ENCODE measurements around the gene RALGPS1. TPM values are rescaled to one million over a fixed set of nuclear protein-coding genes. Genes with fewer than 3 reads are reported as not detected.

RALGPS1 gene
- total RNA-seq, 1 experiment from 2014 or later, result 28.5 TPM

DNA sequence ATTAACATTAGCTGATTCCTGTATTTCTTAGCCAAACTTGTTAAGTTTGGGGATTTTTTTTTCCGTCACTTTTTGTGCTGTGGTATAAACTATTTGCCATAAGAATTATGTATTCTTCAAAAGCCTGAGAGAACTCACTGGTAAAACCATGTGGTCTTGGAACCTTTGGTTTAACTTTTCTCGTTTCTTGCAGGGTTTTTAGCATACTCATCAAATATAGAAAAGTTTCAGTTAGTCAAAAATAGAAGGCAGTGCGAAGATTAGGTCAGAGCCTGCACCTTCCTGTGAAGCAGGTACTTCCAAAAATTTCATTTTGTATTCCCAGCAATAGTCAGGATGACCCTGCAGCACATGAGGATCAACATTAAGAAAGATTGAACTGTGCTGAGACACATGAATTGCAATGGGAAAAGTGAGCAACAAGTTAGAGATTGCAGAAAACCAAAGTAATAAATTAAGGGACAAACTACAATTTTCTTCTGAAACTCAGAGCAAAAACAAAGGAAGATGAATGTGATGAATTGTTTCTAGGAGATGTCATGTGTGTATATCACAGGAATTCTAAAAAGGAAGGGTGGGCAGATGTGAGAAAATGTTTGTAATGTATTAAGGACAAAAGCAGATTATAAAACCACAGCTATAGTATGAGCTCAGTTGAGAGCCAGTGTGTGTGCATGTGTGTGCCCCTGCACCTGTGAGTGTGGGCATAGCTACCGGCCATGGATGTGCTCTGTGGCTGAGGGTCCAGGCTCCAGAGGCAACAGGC lies 105.6 kb downstream of the RALGPS1 start:
- no peaks in the 10 kb centered on the region for H3K27me3 Mint-ChIP-seq (ENCODE audit: low read depth)
- no peak for ATAC-seq
- ChIA-PET POLR2A (no interaction called here), CTCF (no interaction called here)
- no peaks in the 10 kb centered on the region for H3K9me3 Mint-ChIP-seq
- DNase-seq (ENCODE audit: low spot score), result no peak
- no peak for TF ChIP-seq CREB1 (CRISPR knock-in tag; IDR thresholded peaks at IDR 0.05)
- no peak for TF ChIP-seq JUN (CRISPR knock-in tag; IDR thresholded peaks at IDR 0.05)
- no peak for TF ChIP-seq ZNF121 (CRISPR knock-in tag; IDR thresholded peaks at IDR 0.05)
- TF ChIP-seq, protein P1, sequence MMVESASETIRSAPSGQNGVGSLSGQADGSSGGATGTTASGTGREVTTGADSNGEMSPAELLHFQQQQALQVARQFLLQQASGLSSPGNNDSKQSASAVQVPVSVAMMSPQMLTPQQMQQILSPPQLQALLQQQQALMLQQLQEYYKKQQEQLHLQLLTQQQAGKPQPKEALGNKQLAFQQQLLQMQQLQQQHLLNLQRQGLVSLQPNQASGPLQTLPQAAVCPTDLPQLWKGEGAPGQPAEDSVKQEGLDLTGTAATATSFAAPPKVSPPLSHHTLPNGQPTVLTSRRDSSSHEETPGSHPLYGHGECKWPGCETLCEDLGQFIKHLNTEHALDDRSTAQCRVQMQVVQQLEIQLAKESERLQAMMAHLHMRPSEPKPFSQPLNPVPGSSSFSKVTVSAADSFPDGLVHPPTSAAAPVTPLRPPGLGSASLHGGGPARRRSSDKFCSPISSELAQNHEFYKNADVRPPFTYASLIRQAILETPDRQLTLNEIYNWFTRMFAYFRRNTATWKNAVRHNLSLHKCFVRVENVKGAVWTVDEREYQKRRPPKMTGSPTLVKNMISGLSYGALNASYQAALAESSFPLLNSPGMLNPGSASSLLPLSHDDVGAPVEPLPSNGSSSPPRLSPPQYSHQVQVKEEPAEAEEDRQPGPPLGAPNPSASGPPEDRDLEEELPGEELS (CRISPR knock-in tag; IDR thresholded peaks at IDR 0.05), result no peak
- TF ChIP-seq, protein P2, sequence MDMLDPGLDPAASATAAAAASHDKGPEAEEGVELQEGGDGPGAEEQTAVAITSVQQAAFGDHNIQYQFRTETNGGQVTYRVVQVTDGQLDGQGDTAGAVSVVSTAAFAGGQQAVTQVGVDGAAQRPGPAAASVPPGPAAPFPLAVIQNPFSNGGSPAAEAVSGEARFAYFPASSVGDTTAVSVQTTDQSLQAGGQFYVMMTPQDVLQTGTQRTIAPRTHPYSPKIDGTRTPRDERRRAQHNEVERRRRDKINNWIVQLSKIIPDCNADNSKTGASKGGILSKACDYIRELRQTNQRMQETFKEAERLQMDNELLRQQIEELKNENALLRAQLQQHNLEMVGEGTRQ (CRISPR knock-in tag; IDR thresholded peaks at IDR 0.05), result no peak
- TF ChIP-seq SP1 (CRISPR knock-in tag; conservative IDR thresholded peaks at IDR 0.05), result no peak
- TF ChIP-seq, protein P3, sequence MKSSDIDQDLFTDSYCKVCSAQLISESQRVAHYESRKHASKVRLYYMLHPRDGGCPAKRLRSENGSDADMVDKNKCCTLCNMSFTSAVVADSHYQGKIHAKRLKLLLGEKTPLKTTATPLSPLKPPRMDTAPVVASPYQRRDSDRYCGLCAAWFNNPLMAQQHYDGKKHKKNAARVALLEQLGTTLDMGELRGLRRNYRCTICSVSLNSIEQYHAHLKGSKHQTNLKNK (CRISPR knock-in tag; IDR thresholded peaks at IDR 0.05), result no peak
- no peak for TF ChIP-seq ZBTB21 (CRISPR knock-in tag; IDR thresholded peaks at IDR 0.05; ENCODE audit: borderline replicate concordance)
- TF ChIP-seq, protein P4, sequence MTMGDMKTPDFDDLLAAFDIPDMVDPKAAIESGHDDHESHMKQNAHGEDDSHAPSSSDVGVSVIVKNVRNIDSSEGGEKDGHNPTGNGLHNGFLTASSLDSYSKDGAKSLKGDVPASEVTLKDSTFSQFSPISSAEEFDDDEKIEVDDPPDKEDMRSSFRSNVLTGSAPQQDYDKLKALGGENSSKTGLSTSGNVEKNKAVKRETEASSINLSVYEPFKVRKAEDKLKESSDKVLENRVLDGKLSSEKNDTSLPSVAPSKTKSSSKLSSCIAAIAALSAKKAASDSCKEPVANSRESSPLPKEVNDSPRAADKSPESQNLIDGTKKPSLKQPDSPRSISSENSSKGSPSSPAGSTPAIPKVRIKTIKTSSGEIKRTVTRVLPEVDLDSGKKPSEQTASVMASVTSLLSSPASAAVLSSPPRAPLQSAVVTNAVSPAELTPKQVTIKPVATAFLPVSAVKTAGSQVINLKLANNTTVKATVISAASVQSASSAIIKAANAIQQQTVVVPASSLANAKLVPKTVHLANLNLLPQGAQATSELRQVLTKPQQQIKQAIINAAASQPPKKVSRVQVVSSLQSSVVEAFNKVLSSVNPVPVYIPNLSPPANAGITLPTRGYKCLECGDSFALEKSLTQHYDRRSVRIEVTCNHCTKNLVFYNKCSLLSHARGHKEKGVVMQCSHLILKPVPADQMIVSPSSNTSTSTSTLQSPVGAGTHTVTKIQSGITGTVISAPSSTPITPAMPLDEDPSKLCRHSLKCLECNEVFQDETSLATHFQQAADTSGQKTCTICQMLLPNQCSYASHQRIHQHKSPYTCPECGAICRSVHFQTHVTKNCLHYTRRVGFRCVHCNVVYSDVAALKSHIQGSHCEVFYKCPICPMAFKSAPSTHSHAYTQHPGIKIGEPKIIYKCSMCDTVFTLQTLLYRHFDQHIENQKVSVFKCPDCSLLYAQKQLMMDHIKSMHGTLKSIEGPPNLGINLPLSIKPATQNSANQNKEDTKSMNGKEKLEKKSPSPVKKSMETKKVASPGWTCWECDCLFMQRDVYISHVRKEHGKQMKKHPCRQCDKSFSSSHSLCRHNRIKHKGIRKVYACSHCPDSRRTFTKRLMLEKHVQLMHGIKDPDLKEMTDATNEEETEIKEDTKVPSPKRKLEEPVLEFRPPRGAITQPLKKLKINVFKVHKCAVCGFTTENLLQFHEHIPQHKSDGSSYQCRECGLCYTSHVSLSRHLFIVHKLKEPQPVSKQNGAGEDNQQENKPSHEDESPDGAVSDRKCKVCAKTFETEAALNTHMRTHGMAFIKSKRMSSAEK (CRISPR knock-in tag; IDR thresholded peaks at IDR 0.05; ENCODE audit: borderline replicate concordance), result no peak
- no peak for TF ChIP-seq GTF2I (CRISPR knock-in tag; conservative IDR thresholded peaks at IDR 0.05)
- TF ChIP-seq PRRX2 (CRISPR knock-in tag; IDR thresholded peaks at IDR 0.05), result no peak
- no peak for TF ChIP-seq TEAD1 (CRISPR knock-in tag; IDR thresholded peaks at IDR 0.05)
- TF ChIP-seq FOXP1 (CRISPR knock-in tag; IDR thresholded peaks at IDR 0.05; ENCODE audit: borderline replicate concordance), result no peak
- TF ChIP-seq, protein P5, sequence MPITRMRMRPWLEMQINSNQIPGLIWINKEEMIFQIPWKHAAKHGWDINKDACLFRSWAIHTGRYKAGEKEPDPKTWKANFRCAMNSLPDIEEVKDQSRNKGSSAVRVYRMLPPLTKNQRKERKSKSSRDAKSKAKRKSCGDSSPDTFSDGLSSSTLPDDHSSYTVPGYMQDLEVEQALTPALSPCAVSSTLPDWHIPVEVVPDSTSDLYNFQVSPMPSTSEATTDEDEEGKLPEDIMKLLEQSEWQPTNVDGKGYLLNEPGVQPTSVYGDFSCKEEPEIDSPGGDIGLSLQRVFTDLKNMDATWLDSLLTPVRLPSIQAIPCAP (CRISPR knock-in tag; IDR thresholded peaks at IDR 0.05), result no peak
- no peak for TF ChIP-seq RORB (CRISPR knock-in tag; IDR thresholded peaks at IDR 0.05)
- no peak overlapping the region for H3K4me3 Mint-ChIP-seq
- no peak overlapping the region for H3K27ac Mint-ChIP-seq
- peaks cover under 1% of the 10 kb centered on the region; the same call in 1 of the 2 replicates for H3K4me1 Mint-ChIP-seq
- H3K36me3 Mint-ChIP-seq, result no peaks in the 10 kb centered on the region

DNA sequence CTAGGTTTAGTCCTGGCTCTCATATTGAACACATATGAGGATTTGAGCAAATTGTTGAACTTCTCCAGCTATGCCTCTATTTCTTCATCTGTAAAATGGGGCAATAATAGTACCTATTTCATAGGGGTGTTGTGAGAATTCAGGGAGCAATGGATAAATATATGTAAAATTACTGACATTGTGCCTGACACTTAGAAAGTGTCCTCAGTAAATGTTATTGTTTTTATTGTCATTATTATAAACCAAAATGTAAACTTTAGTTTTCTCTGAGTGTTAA lies 106.2 kb downstream of the RALGPS1 start:
- ATAC-seq (no peak), DNase-seq (ENCODE audit: low spot score) (no peak)
- ChIA-PET CTCF (interaction anchor here (0.9 kb wide), 1 partner anchor 8 kb away, joined by 3 read pairs; no protein-coding TSS in a partner anchor), POLR2A (no interaction called here)
- Mint-ChIP-seq H3K9me3 (no peaks in the 10 kb centered on the region), H3K36me3 (no peaks in the 10 kb centered on the region), H3K4me1 (no peaks in the 10 kb centered on the region), H3K4me3 (no peak overlapping the region), H3K27me3 (ENCODE audit: low read depth) (no peaks in the 10 kb centered on the region), H3K27ac (no peak overlapping the region)
- TF ChIP-seq, protein P6, sequence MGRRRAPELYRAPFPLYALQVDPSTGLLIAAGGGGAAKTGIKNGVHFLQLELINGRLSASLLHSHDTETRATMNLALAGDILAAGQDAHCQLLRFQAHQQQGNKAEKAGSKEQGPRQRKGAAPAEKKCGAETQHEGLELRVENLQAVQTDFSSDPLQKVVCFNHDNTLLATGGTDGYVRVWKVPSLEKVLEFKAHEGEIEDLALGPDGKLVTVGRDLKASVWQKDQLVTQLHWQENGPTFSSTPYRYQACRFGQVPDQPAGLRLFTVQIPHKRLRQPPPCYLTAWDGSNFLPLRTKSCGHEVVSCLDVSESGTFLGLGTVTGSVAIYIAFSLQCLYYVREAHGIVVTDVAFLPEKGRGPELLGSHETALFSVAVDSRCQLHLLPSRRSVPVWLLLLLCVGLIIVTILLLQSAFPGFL (CRISPR knock-in tag; IDR thresholded peaks at IDR 0.05; ENCODE audit: borderline replicate concordance), result no peak
- TF ChIP-seq, protein P7, sequence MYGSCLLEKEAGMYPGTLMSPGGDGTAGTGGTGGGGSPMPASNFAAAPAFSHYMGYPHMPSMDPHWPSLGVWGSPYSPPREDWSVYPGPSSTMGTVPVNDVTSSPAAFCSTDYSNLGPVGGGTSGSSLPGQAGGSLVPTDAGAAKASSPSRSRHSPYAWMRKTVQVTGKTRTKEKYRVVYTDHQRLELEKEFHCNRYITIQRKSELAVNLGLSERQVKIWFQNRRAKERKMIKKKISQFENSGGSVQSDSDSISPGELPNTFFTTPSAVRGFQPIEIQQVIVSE (CRISPR knock-in tag; IDR thresholded peaks at IDR 0.05; ENCODE audit: borderline replicate concordance), result no peak
- TF ChIP-seq, protein P8, sequence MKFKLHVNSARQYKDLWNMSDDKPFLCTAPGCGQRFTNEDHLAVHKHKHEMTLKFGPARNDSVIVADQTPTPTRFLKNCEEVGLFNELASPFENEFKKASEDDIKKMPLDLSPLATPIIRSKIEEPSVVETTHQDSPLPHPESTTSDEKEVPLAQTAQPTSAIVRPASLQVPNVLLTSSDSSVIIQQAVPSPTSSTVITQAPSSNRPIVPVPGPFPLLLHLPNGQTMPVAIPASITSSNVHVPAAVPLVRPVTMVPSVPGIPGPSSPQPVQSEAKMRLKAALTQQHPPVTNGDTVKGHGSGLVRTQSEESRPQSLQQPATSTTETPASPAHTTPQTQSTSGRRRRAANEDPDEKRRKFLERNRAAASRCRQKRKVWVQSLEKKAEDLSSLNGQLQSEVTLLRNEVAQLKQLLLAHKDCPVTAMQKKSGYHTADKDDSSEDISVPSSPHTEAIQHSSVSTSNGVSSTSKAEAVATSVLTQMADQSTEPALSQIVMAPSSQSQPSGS (CRISPR knock-in tag; IDR thresholded peaks at IDR 0.05; ENCODE audit: borderline replicate concordance, low read depth), result no peak
- no peak for TF ChIP-seq FOXK1 (CRISPR knock-in tag; IDR thresholded peaks at IDR 0.05)
- TF ChIP-seq TEAD1 (CRISPR knock-in tag; IDR thresholded peaks at IDR 0.05), result no peak
- TF ChIP-seq, protein P9, sequence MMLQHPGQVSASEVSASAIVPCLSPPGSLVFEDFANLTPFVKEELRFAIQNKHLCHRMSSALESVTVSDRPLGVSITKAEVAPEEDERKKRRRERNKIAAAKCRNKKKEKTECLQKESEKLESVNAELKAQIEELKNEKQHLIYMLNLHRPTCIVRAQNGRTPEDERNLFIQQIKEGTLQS (CRISPR knock-in tag; conservative IDR thresholded peaks at IDR 0.05), result no peak
- TF ChIP-seq NFYB (CRISPR knock-in tag; conservative IDR thresholded peaks at IDR 0.05; ENCODE audit: low read depth), result no peak
